GM12891 (cell line): ENCODE measurements around the gene TUSC1.

Source experiments
- POLR2A ChIP-seq: IDR thresholded peaks from 2 replicates; pipeline ENCODE4 v1.6.1; 2011; ENCODE audit warnings: low read depth, low read length, control low read depth
- POLR2AphosphoS5 ChIP-seq: IDR thresholded peaks from 2 replicates; pipeline ENCODE4 v1.6.1; 2011; ENCODE audit warnings: low read depth, low read length, control low read depth
- SPI1 ChIP-seq: IDR thresholded peaks from 2 replicates; pipeline ENCODE4 v1.6.1; 2011; ENCODE audit warnings: low read depth, low read length, control low read depth
- TAF1 ChIP-seq: IDR thresholded peaks from 2 replicates; pipeline ENCODE4 v1.6.1; 2011; ENCODE audit warnings: low read depth, low read length, control low read depth

- no peak for TF ChIP-seq POLR2A
- TF ChIP-seq POLR2AphosphoS5: no peak
- no peak for TF ChIP-seq SPI1
- TF ChIP-seq TAF1: no peak
These were observed 23.8 kb downstream of the TUSC1 start for GRCh38 chr9:25654417-25654816.
